GM12801 (cell line): ENCODE measurements around the gene AKAP6.
A peak's percentile ranks its signal among the peaks of the same experiment; 100 is the strongest.

Source experiments
- CTCF ChIP-seq: IDR thresholded peaks from one replicate; pipeline ENCODE4 v1.5.1; 2011; ENCODE audit warnings: control low read depth; ENCODE audit not compliant: insufficient read length; ENCODE audit errors: extremely low read depth

The AKAP6 gene

GRCh38 chr14:32545095-32545494 is 216.0 kb downstream of the AKAP6 start:
- no peak for TF ChIP-seq CTCF

- no peak for TF ChIP-seq CTCF
Measured at GRCh38 chr14:32545506-32546210, 216.6 kb downstream of the AKAP6 start.

GRCh38 chr14:32546246-32546645 is 217.1 kb downstream of the AKAP6 start:
- no peak for TF ChIP-seq CTCF

- TF ChIP-seq CTCF: no peak
Measured at GRCh38 chr14:32552766-32553165, 223.7 kb downstream of the AKAP6 start.

- TF ChIP-seq CTCF: no peak
Measured at GRCh38 chr14:32559048-32559447, 229.9 kb downstream of the AKAP6 start.

GRCh38 chr14:32559590-32559989 is 230.5 kb downstream of the AKAP6 start:
- TF ChIP-seq CTCF: no peak

GRCh38 chr14:32560209-32560857 is 231.2 kb downstream of the AKAP6 start:
- peak; percentile 9 for TF ChIP-seq CTCF
